Endothelial cell of umbilical vein (primary cell): ENCODE data around the gene RGS6. TPM values are rescaled to one million over a fixed set of nuclear protein-coding genes. Genes with fewer than 3 reads are reported as not detected.

Experiments
- BruUV-seq: library from RNA; stranded (reverse); fragments of 400-500 nt; replicated peaks from 2 replicates; lab custom pipeline; 2021; lab: Mats Ljungman, UMichigan
- CTCF ChIA-PET: fragments of 300-600, 350-600 bp; sonication (Branson Sonifier 250); formaldehyde crosslinking; loops from one replicate; lab custom pipeline; 2021; ENCODE audit warnings: antibody characterized with exemption, inconsistent platforms; lab: Charles Lee
- POLR2A ChIA-PET: fragments of 300-600, 350-600 bp; sonication (Branson Sonifier 250); formaldehyde crosslinking; loops from one replicate; lab custom pipeline; 2021; ENCODE audit warnings: antibody characterized with exemption, inconsistent platforms; lab: Charles Lee
- DNase-seq: peaks from one replicate; pipeline ENCODE4 v3.0.0-alpha.2; 2011; ENCODE audit warnings: low read depth, low spot score
- FAIRE-seq: peaks from 2 replicates; lab custom pipeline; 2011; peaks lifted over from hg19 to GRCh38; lab: Jason Lieb, UNC
- H2AFZ ChIP-seq: 2 replicates; pipeline ENCODE4 v1.6.0; 2012; ENCODE audit warnings: low read depth, low read length, control low read depth, inconsistent platforms
- H3K27ac ChIP-seq: 2 replicates; pipeline ENCODE4 v1.5.1; 2011; ENCODE audit warnings: low read depth, mild to moderate bottlenecking, control low read depth, low read length, moderate library complexity; ENCODE audit not compliant: insufficient read depth
- H3K27me3 ChIP-seq, 2 experiments: 2 replicates each; pipeline versions ENCODE4 v1.6.0 to v1.6.1; 2011; ENCODE audit warnings: low read length in 2 of 2, mixed read lengths in 1 of 2; ENCODE audit not compliant: control insufficient read depth in 2 of 2, insufficient read depth in 2 of 2
- H3K36me3 ChIP-seq, 2 experiments: 2 replicates in 1 of 2; 3 replicates in 1 of 2; pipeline ENCODE4 v1.5.1; 2011; ENCODE audit warnings: low read length in 2 of 2, mild to moderate bottlenecking in 1 of 2, moderate library complexity in 1 of 2; ENCODE audit not compliant: control insufficient read depth in 2 of 2, insufficient read depth in 2 of 2; ENCODE audit errors: extremely low read depth in 1 of 2
- H3K4me1 ChIP-seq: 3 replicates; pipeline ENCODE4 v1.5.1; 2011; ENCODE audit warnings: mild to moderate bottlenecking, low read length; ENCODE audit not compliant: control insufficient read depth, insufficient read depth; ENCODE audit errors: extremely low read depth
- H3K4me2 ChIP-seq: 2 replicates; pipeline ENCODE4 v1.6.1; 2011; ENCODE audit warnings: low read length, control low read depth, mixed read lengths; ENCODE audit not compliant: insufficient read depth
- H3K4me3 ChIP-seq, 3 experiments: fragments of 200-600 bp in 1 of 3; sonication (generic), shearing (Covaris generic) in 1 of 3; replicated peaks in 1 of 3; 2 replicates each; pipeline ENCODE4 v1.5.1; 2011 to 2016; ENCODE audit warnings: control low read depth in 3 of 3, low read length in 3 of 3, mild to moderate bottlenecking in 2 of 3, inconsistent platforms in 1 of 3, low read depth in 1 of 3, moderate library complexity in 1 of 3; ENCODE audit not compliant: insufficient read depth in 1 of 3
- H3K79me2 ChIP-seq: 2 replicates; pipeline ENCODE4 v1.6.0; 2012; ENCODE audit warnings: low read length, inconsistent platforms; ENCODE audit not compliant: control insufficient read depth, insufficient read depth
- H3K9ac ChIP-seq: replicated peaks from 2 replicates; pipeline ENCODE3; 2011; ENCODE audit warnings: low read length, control low read depth; ENCODE audit not compliant: insufficient read depth; ENCODE audit errors: extremely low read depth
- H3K9me1 ChIP-seq: replicated peaks from 3 replicates; pipeline ENCODE4 v1.6.0; 2011; ENCODE audit warnings: mild to moderate bottlenecking, low read length; ENCODE audit not compliant: control insufficient read depth, insufficient read depth; ENCODE audit errors: extremely low read depth
- H3K9me3 ChIP-seq: replicated peaks from 2 replicates; pipeline ENCODE4 v1.5.1; 2012; ENCODE audit warnings: low read length, inconsistent platforms; ENCODE audit not compliant: control insufficient read depth, insufficient read depth
- H4K20me1 ChIP-seq: replicated peaks from 2 replicates; pipeline ENCODE3; 2011; ENCODE audit warnings: mild to moderate bottlenecking, low read length; ENCODE audit not compliant: control insufficient read depth, insufficient read depth; ENCODE audit errors: extremely low read depth
- EZH2 ChIP-seq: IDR thresholded peaks from 2 replicates; pipeline ENCODE4 v1.6.1; 2012; ENCODE audit warnings: borderline replicate concordance, low read depth, mild to moderate bottlenecking, moderate library complexity, low read length, inconsistent platforms; ENCODE audit not compliant: severe bottlenecking
- FOS ChIP-seq: IDR thresholded peaks from 2 replicates; pipeline ENCODE4 v1.6.1; 2011; ENCODE audit warnings: mild to moderate bottlenecking, low read length, moderate library complexity, borderline replicate concordance; ENCODE audit not compliant: insufficient read depth
- GATA2 ChIP-seq: IDR thresholded peaks from 2 replicates; pipeline ENCODE4 v1.7.0; 2011; ENCODE audit warnings: low read depth, mild to moderate bottlenecking, moderate library complexity, mixed read lengths, low read length; ENCODE audit not compliant: insufficient read length, insufficient read depth
- JUN ChIP-seq: IDR thresholded peaks from 2 replicates; pipeline ENCODE4 v1.6.1; 2011; ENCODE audit warnings: borderline replicate concordance, low read depth; ENCODE audit not compliant: insufficient read length, insufficient read depth
- MAX ChIP-seq: IDR thresholded peaks from 2 replicates; pipeline ENCODE4 v1.6.1; 2011; ENCODE audit not compliant: insufficient read depth, insufficient read length
- MYC ChIP-seq: IDR thresholded peaks from one replicate; pipeline ENCODE4 v1.6.1; 2011; ENCODE audit warnings: mild to moderate bottlenecking, low read depth, low read length
- POLR2A ChIP-seq: IDR thresholded peaks from 2 replicates; pipeline ENCODE4 v1.6.1; 2012; ENCODE audit warnings: low read depth, mild to moderate bottlenecking, control low read depth, low read length
- POLR2AphosphoS5 ChIP-seq: IDR thresholded peaks from 2 replicates; pipeline ENCODE4 v1.6.1; 2012; ENCODE audit warnings: low read depth, mild to moderate bottlenecking, control low read depth, low read length, moderate library complexity; ENCODE audit not compliant: insufficient read depth
- dilution Hi-C: fragments of 300-500 bp; cut with MboI; formaldehyde crosslinking; loops from one replicate; pipeline ENCODE4 v1.15.0; 2019; ENCODE audit warnings: low sequenced_read_pairs; ENCODE audit not compliant: extremely low pct_ligation_motif_present
- intact Hi-C: fragments of 100-400 bp; cut with micrococcal nuclease; formaldehyde crosslinking; loops from one replicate; pipeline ENCODE4 v1.10.0; 2022
- polyA plus RNA-seq, 4 experiments: library from polyadenylated mRNA; depleted of rRNA in 3 of 4; stranded (reverse) in 3 of 4; unstranded in 1 of 4; fragments of >200 nt; gene quantifications; 2 replicates each; pipeline versions ENCODE4 v1.2.1 to v1.2.3, GENCODE V29; 2011 to 2012; ENCODE audit warnings: missing spikeins in 1 of 4
- total RNA-seq: library from RNA; stranded (reverse); gene quantifications from 2 replicates; pipeline ENCODE4 v1.2.3, GENCODE V29; 2021
- TF ChIP-seq, protein P1 (sequence below), 2 donors: IDR thresholded peaks; 1 replicate in 1 of 2; 2 replicates in 1 of 2; pipeline ENCODE4 v1.5.1; 2011; ENCODE audit warnings: low read length in 2 of 2, mild to moderate bottlenecking in 2 of 2, moderate library complexity in 2 of 2, control low read depth in 1 of 2, inconsistent platforms in 1 of 2, low read depth in 1 of 2; ENCODE audit not compliant: insufficient read depth in 1 of 2; ENCODE audit errors: extremely low read depth in 1 of 2

RGS6 gene
- total and polyA plus RNA-seq, 2 donors (not counting 3 experiments of a cell fraction or from before 2014, with no cell fraction given), result not detected

- Histone ChIP-seq H4K20me1 (no peaks in the 10 kb centered on the region), H3K36me3 (no peaks in the 10 kb centered on the region), H3K9me3 (no peaks in the 10 kb centered on the region), H3K4me3 (no peak overlapping the region), H3K4me2 (no peak overlapping the region), H3K9ac (no peak overlapping the region), H3K4me1 (no peaks in the 10 kb centered on the region), H3K27ac (no peak overlapping the region), H3K27me3 (peaks cover 0 to 4% of the 10 kb centered on the region in 2 experiments), H3K79me2 (no peaks in the 10 kb centered on the region), H3K9me1 (no peaks in the 10 kb centered on the region), H2AFZ (no peak overlapping the region)
- BruUV-seq, result no TSS peak
- TF ChIP-seq POLR2A (no peak), JUN (no peak), POLR2AphosphoS5 (no peak), FOS (no peak), MAX (no peak), MYC (no peak), GATA2 (no peak), EZH2 (no peak)
- TF ChIP-seq, protein P1, sequence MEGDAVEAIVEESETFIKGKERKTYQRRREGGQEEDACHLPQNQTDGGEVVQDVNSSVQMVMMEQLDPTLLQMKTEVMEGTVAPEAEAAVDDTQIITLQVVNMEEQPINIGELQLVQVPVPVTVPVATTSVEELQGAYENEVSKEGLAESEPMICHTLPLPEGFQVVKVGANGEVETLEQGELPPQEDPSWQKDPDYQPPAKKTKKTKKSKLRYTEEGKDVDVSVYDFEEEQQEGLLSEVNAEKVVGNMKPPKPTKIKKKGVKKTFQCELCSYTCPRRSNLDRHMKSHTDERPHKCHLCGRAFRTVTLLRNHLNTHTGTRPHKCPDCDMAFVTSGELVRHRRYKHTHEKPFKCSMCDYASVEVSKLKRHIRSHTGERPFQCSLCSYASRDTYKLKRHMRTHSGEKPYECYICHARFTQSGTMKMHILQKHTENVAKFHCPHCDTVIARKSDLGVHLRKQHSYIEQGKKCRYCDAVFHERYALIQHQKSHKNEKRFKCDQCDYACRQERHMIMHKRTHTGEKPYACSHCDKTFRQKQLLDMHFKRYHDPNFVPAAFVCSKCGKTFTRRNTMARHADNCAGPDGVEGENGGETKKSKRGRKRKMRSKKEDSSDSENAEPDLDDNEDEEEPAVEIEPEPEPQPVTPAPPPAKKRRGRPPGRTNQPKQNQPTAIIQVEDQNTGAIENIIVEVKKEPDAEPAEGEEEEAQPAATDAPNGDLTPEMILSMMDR (IDR thresholded peaks at IDR 0.05; ENCODE audit: extremely low read depth in 1 of 2, insufficient read depth in 1 of 2, low read depth in 1 of 2, low read length in 2 of 2), result no peak
- CTCF ChIA-PET, result interaction anchor here (0.8 to 1.9 kb wide), 4 partner anchors 9 to 27 kb away, joined by 3 to 6 read pairs (median 4); no protein-coding TSS in a partner anchor
- POLR2A ChIA-PET, result no interaction called here
- intact Hi-C loops, result no loop called here
- DNase-seq, result no peak
- no peak for FAIRE-seq
- dilution Hi-C loops, result no loop called here
These were observed 609.3 kb downstream of the RGS6 start for GRCh38 chr14:72541546-72541945.
